GM06990 (cell line): ENCODE results near the gene ABCB9.
"Not testable (repeated sequence)": the region's sequence is repeated elsewhere in the genome, so short reads cannot be mapped to it uniquely, and the experiment has no call there.

Experiments used
- DNase-seq: peaks from one replicate; pipeline ENCODE4 v3.0.0-alpha.2; 2011; ENCODE audit not compliant: insufficient read length; ENCODE audit errors: extremely low read depth
- H3K27me3 ChIP-seq: replicated peaks from 2 replicates; pipeline ENCODE4 v1.6.0; 2011; ENCODE audit warnings: low read length; ENCODE audit not compliant: control insufficient read depth, insufficient read depth
- H3K36me3 ChIP-seq: 2 replicates; pipeline ENCODE4 v1.5.1; 2011; ENCODE audit warnings: low read length; ENCODE audit not compliant: control insufficient read depth, insufficient read depth
- H3K4me3 ChIP-seq: replicated peaks from 2 replicates; pipeline ENCODE4 v1.5.1; 2011; ENCODE audit warnings: low read depth, mild to moderate bottlenecking, control low read depth, low read length
- CTCF ChIP-seq: IDR thresholded peaks from 2 replicates; pipeline ENCODE4 v1.5.1; 2011; ENCODE audit warnings: low read length, control low read depth, mild to moderate bottlenecking, inconsistent platforms; ENCODE audit not compliant: insufficient read depth, poor library complexity, severe bottlenecking

ABCB9 gene

GRCh38 chr12:122917507-122918121 lies 48.6 kb downstream of the ABCB9 start:
- Histone ChIP-seq H3K4me3 (no peak overlapping the region), H3K36me3 (no peaks in the 10 kb centered on the region), H3K27me3 (no peaks in the 10 kb centered on the region)
- DNase-seq = no peak
- TF ChIP-seq CTCF = no peak

DNA sequence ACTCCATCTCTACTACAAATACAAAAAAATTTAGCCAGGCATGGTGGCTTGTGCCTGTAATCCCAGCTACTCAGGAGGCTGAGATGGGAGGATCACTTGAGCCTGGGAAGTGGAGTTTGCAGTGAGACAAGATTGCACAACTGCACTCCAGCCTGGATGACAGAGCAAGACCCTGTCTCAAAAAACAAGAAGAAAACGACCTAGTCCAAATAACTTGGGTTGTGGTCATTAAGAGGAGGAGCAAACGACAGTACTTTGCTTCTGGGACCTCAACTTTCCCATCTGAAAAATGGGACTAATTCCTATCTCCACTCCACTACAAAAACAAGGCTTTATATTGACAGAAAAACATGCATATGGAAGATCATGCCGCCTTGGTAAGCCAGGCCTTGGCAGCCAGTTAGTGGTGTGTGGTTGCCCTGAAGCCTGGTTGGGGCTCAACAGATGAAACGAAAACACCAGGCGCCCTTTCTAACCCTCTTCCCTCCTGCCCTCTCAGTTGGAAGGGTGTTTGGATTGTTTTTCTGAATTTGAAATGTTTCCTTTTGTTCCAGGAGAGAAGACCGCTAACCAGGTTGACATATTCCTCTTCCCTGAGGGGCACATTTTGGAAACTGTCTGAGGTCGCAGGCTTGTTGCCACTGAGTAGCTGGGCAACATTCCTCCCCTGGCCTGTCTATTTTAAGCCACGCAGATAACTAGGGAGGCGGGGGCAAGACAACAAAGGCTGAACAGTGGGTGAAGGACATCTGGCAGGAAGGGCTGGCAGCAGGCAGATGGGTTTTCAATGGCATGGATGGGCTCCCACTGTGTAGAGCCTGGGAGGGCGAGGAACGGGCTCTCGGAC lies 56.6 kb downstream of the ABCB9 start:
- H3K27me3 ChIP-seq = no peaks in the 10 kb centered on the region
- H3K36me3 ChIP-seq = no peaks in the 10 kb centered on the region
- DNase-seq = no peak
- TF ChIP-seq CTCF = no peak
- no peak overlapping the region for H3K4me3 ChIP-seq

DNA sequence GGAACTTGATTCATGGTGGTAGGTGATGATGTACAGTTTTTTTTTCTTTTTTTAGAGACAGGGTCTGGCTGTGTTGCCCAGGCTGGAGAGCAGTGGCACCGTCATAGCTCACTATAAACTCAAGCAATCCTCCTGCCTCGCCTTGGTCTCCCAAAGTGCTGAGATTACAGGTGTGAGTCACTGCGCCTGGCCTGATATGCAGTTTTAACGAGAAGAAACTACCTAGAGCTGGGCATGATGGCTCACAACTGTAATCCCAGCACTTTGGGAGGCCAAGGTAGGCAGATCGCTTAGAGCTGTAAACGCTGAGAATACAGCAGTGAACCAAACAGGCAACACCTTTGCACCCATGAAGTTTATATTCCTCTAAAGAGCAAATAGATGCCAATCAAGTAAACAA lies 57.3 kb downstream of the ABCB9 start:
- Histone ChIP-seq H3K4me3 (no peak overlapping the region), H3K27me3 (no peaks in the 10 kb centered on the region), H3K36me3 (no peaks in the 10 kb centered on the region)
- no peak for DNase-seq
- no peak for TF ChIP-seq CTCF

- H3K27me3 ChIP-seq, H3K36me3 ChIP-seq, H3K4me3 ChIP-seq, DNase-seq: not testable (repeated sequence)
Measured at GRCh38 chr12:122905258-122905657, 61.0 kb downstream of the ABCB9 start.

DNA sequence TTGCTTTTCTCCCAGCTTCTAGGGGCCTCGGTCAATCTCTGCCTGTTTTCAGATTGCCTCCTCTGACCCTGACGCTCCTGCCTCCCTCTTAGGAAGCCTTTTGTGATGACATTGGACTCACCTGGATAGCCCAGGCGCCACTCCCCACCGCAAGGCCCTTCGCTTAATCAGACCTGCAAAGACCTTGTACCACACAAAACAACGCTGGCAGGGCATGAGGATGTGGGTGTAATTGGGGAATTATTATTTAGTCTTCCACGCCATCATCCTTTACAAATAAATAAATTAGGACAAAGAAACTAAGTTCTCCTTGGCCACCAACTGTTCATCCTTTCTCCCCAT lies 62.6 kb downstream of the ABCB9 start:
- Histone ChIP-seq H3K27me3 (no peaks in the 10 kb centered on the region), H3K36me3 (no peaks in the 10 kb centered on the region), H3K4me3 (no peak overlapping the region)
- no peak for TF ChIP-seq CTCF
- no peak for DNase-seq

- Histone ChIP-seq H3K27me3 (no peaks in the 10 kb centered on the region), H3K36me3 (no peaks in the 10 kb centered on the region), H3K4me3 (no peak overlapping the region)
- no peak for DNase-seq
- no peak for TF ChIP-seq CTCF
Measured at GRCh38 chr12:122902854-122903692, 63.2 kb downstream of the ABCB9 start.
